HepG2 (cell line): ENCODE results near the gene ETFA. TPM values are rescaled to one million over a fixed set of nuclear protein-coding genes. Genes with fewer than 3 reads are reported as not detected.

Experiments
- AKAP8 ChIP-seq: sonication (generic); formaldehyde crosslinking; IDR thresholded peaks from 2 replicates; pipeline ENCODE4 v1.5.1; 2020; ENCODE audit warnings: mild to moderate bottlenecking, missing genetic modification reagents
- CHCHD3 ChIP-seq: sonication (generic); formaldehyde crosslinking; IDR thresholded peaks from 2 replicates; pipeline ENCODE4 v1.8.0; 2022; ENCODE audit warnings: mild to moderate bottlenecking, missing genetic modification reagents, moderate library complexity
- DZIP1 ChIP-seq: sonication (generic); formaldehyde crosslinking; IDR thresholded peaks from 2 replicates; pipeline ENCODE4 v1.5.0; 2020; ENCODE audit warnings: mild to moderate bottlenecking, missing genetic modification reagents
- GZF1 ChIP-seq: sonication (generic); formaldehyde crosslinking; IDR thresholded peaks from 2 replicates; pipeline ENCODE4 v1.5.1; 2020; ENCODE audit warnings: mild to moderate bottlenecking, missing genetic modification reagents
- ISX ChIP-seq: sonication (generic); formaldehyde crosslinking; conservative IDR thresholded peaks from 2 replicates; pipeline ENCODE4 v1.5.0; 2020; ENCODE audit warnings: missing genetic modification reagents
- MAFK ChIP-seq, 2 experiments: IDR thresholded peaks in 1 of 2; conservative IDR thresholded peaks in 1 of 2; 2 replicates each; pipeline ENCODE4 v1.6.1; 2011; ENCODE audit warnings: improper control_type of control experiment in 2 of 2, low read length in 2 of 2
- MAX ChIP-seq: IDR thresholded peaks from 2 replicates; pipeline ENCODE4 v1.6.1; 2012; ENCODE audit warnings: inconsistent platforms
- MED1 ChIP-seq: sonication (generic); formaldehyde crosslinking; IDR thresholded peaks from 2 replicates; pipeline ENCODE4 v1.4.0; 2020; ENCODE audit warnings: missing genetic modification reagents
- NR2F1 ChIP-seq, 2 experiments: fragments of 450-650 bp in 1 of 2; formaldehyde crosslinking in 1 of 2; IDR thresholded peaks; 2 replicates each; pipeline versions ENCODE4 v1.5.0 to v1.6.1; 2016 to 2020; ENCODE audit warnings: mild to moderate bottlenecking in 1 of 2, missing compliant biosample characterization in 1 of 2, missing genetic modification reagents in 1 of 2, moderate library complexity in 1 of 2
- RCOR2 ChIP-seq: IDR thresholded peaks from 2 replicates; pipeline ENCODE4 v1.6.1; 2016; ENCODE audit warnings: missing biosample characterization, missing genetic modification reagents
- SNAPC5 ChIP-seq: sonication (generic); formaldehyde crosslinking; IDR thresholded peaks from 2 replicates; pipeline ENCODE4 v1.8.1; 2023; ENCODE audit warnings: mild to moderate bottlenecking, missing genetic modification reagents, borderline replicate concordance
- SP4 ChIP-seq: sonication (generic); formaldehyde crosslinking; IDR thresholded peaks from 2 replicates; pipeline ENCODE4 v1.8.1; 2023; ENCODE audit warnings: mild to moderate bottlenecking, missing genetic modification reagents
- SRY ChIP-seq: sonication (generic); formaldehyde crosslinking; IDR thresholded peaks from 2 replicates; pipeline ENCODE4 v1.8.0; 2022; ENCODE audit warnings: mild to moderate bottlenecking, missing genetic modification reagents
- TERF1 ChIP-seq: sonication (generic); formaldehyde crosslinking; IDR thresholded peaks from 2 replicates; pipeline ENCODE4 v1.8.0; 2022; ENCODE audit warnings: mild to moderate bottlenecking, missing genetic modification reagents, moderate library complexity
- TFE3 ChIP-seq: IDR thresholded peaks from 2 replicates; pipeline ENCODE4 v1.6.1; 2016
- U2AF2 ChIP-seq: fragments of 200-400 bp; formaldehyde crosslinking; IDR thresholded peaks from 2 replicates; pipeline ENCODE4 v1.6.1; 2017; ENCODE audit warnings: low read depth, mild to moderate bottlenecking, low read length
- ZBTB43 ChIP-seq: sonication (generic); formaldehyde crosslinking; conservative IDR thresholded peaks from 2 replicates; pipeline ENCODE4 v1.4.0; 2020; ENCODE audit warnings: missing genetic modification reagents
- ZFP82 ChIP-seq: sonication (generic); formaldehyde crosslinking; IDR thresholded peaks from 2 replicates; pipeline ENCODE4 v1.5.1; 2020; ENCODE audit warnings: mild to moderate bottlenecking, missing genetic modification reagents, borderline replicate concordance
- ZFP90 ChIP-seq: sonication (generic); formaldehyde crosslinking; IDR thresholded peaks from 2 replicates; pipeline ENCODE4 v1.8.0; 2022; ENCODE audit warnings: missing genetic modification reagents, mild to moderate bottlenecking, inconsistent platforms, borderline replicate concordance
- ZNF367 ChIP-seq: sonication (generic); formaldehyde crosslinking; IDR thresholded peaks from 2 replicates; pipeline ENCODE4 v1.4.0; 2020; ENCODE audit warnings: missing genetic modification reagents, borderline replicate concordance
- ZNF569 ChIP-seq: sonication (generic); formaldehyde crosslinking; IDR thresholded peaks from 2 replicates; pipeline ENCODE4 v1.5.0; 2020; ENCODE audit warnings: mild to moderate bottlenecking, missing genetic modification reagents, moderate library complexity, borderline replicate concordance
- polyA plus RNA-seq, 8 experiments: library from polyadenylated mRNA; depleted of rRNA in 3 of 8; stranded (reverse) in 7 of 8; unstranded in 1 of 8; fragments of >200 nt; fragmentation: Illumina TruSeq in 4 of 8; extraction: Trizol in 4 of 8; gene quantifications; 2 replicates each; pipeline versions ENCODE4 v1.2.1 to v1.2.3, GENCODE V29; 2011 to 2016; ENCODE audit warnings: low read depth in 4 of 8, missing spikeins in 1 of 8, mixed read lengths in 1 of 8; ENCODE audit not compliant: insufficient read depth in 1 of 8
- total RNA-seq, 5 experiments: library from RNA; depleted of rRNA; stranded (reverse); fragments of >200 nt; fragmentation: Illumina TruSeq; extraction: Trizol; gene quantifications; 2 replicates each; pipeline ENCODE4 v1.2.3, GENCODE V29; 2016; ENCODE audit warnings: low read depth in 1 of 5

The ETFA gene
- total and polyA plus RNA-seq, 2 of the 13 experiments (the other 11 are each of a cell fraction or from before 2014, with no cell fraction given), result 291 to 396 TPM

- TF ChIP-seq TERF1, result no peak
- peak; percentile 30; the same call in 1 of the 2 replicates for TF ChIP-seq SP4 (CRISPR knock-in tag)
- peak; percentile 63; the same call in 1 of the 2 replicates for TF ChIP-seq ZFP90 (CRISPR knock-in tag)
- TF ChIP-seq DZIP1 (CRISPR knock-in tag), result 0 out of 2 replicates have a peak, but pooled peaks have one; percentile 49
- TF ChIP-seq MED1 (CRISPR knock-in tag), result peak; percentile 11; the same call in 1 of the 2 replicates
- TF ChIP-seq ZFP82, result peak; percentile 52; the same call in 1 of the 2 replicates
- peak; percentile 57; the same call in 1 of the 2 replicates for TF ChIP-seq SNAPC5 (CRISPR knock-in tag)
- TF ChIP-seq RCOR2, result no peak
- no peak for TF ChIP-seq U2AF2
- TF ChIP-seq CHCHD3 (CRISPR knock-in tag), result peak; percentile 56; the same call in 1 of the 2 replicates
- TF ChIP-seq ZBTB43 (CRISPR knock-in tag), result peak; percentile 64
- peak; percentile 95 for TF ChIP-seq MAX
- TF ChIP-seq ZNF367 (CRISPR knock-in tag), result peak; percentile 48; the same call in 1 of the 2 replicates
- peak; percentile 11; the same call in 1 of the 2 replicates for TF ChIP-seq TFE3 (CRISPR knock-in tag)
- 0 out of 2 replicates have a peak, but pooled peaks have one; percentile 47 for TF ChIP-seq AKAP8
- TF ChIP-seq MAFK (conservative IDR thresholded peaks at IDR 0.05 in 1 of 2, IDR thresholded peaks at IDR 0.05 in 1 of 2; ENCODE audit: low read length in 2 of 2), result no peak
- no peak for TF ChIP-seq NR2F1 (CRISPR knock-in tag; IDR thresholded peaks at IDR 0.05)
- peak; percentile 81; the same call in 1 of the 2 replicates for TF ChIP-seq ISX (CRISPR knock-in tag)
- TF ChIP-seq GZF1 (CRISPR knock-in tag), result 0 out of 2 replicates have a peak, but pooled peaks have one; percentile 86
- TF ChIP-seq ZNF569 (CRISPR knock-in tag), result no peak
- TF ChIP-seq SRY (CRISPR knock-in tag), result peak; percentile 83; the same call in 1 of the 2 replicates
These were observed 26.6 kb upstream of the ETFA start (continued) for GRCh38 chr15:76337696-76338485.
